Forelimb muscle (tissue), 1 donor: ENCODE measurements around the gene PHF21B. TPM values are rescaled to one million over a fixed set of nuclear protein-coding genes. Genes with fewer than 3 reads are reported as not detected.
"Not testable (repeated sequence)": the region's sequence is repeated elsewhere in the genome, so short reads cannot be mapped to it uniquely, and the experiment has no call there.

Experiments
- DNase-seq: peaks from one replicate; pipeline ENCODE4 v3.0.0-alpha.2; 2013; ENCODE audit warnings: low read depth
- polyA plus RNA-seq: library from polyadenylated mRNA; unstranded; fragments of 120-200 nt; gene quantifications from one replicate; pipeline ENCODE4 v1.2.1, GENCODE V29; 2013; ENCODE audit not compliant: insufficient read length

Gene PHF21B
- polyA plus RNA-seq, 1 donor: 0.57 TPM

- DNase-seq: no peak
Measured at GRCh38 chr22:44935724-44936123, 74.1 kb downstream of the PHF21B start.

GRCh38 chr22:44934454-44934735, 75.4 kb downstream of the PHF21B start:
- DNase-seq: no peak

- DNase-seq: no peak
Measured at GRCh38 chr22:44933666-44934453, 75.9 kb downstream of the PHF21B start.

GRCh38 chr22:44932493-44932892, 77.3 kb downstream of the PHF21B start:
- no peak for DNase-seq

- no peak for DNase-seq
Measured at GRCh38 chr22:44931766-44932165, 78.0 kb downstream of the PHF21B start.

- no peak for DNase-seq
Measured at GRCh38 chr22:44931077-44931540, 78.7 kb downstream of the PHF21B start.

- no peak for DNase-seq
Measured at GRCh38 chr22:44930711-44931035, 79.1 kb downstream of the PHF21B start.

- no peak for DNase-seq
Measured at GRCh38 chr22:44930016-44930710, 79.6 kb downstream of the PHF21B start.

GRCh38 chr22:44929359-44930015, 80.3 kb downstream of the PHF21B start:
- no peak for DNase-seq

GRCh38 chr22:44928711-44929358, 81.0 kb downstream of the PHF21B start:
- DNase-seq: no peak

GRCh38 chr22:44928136-44928463, 81.7 kb downstream of the PHF21B start:
- DNase-seq: no peak

GRCh38 chr22:44927463-44928135, 82.2 kb downstream of the PHF21B start:
- no peak for DNase-seq

GRCh38 chr22:44926491-44927415, 83.1 kb downstream of the PHF21B start:
- DNase-seq: no peak

- no peak for DNase-seq
Measured at GRCh38 chr22:44926124-44926475, 83.7 kb downstream of the PHF21B start.

GRCh38 chr22:44925465-44926123, 84.2 kb downstream of the PHF21B start:
- no peak for DNase-seq

- no peak for DNase-seq
Measured at GRCh38 chr22:44924710-44925109, 85.1 kb downstream of the PHF21B start.

GRCh38 chr22:44924098-44924497, 85.7 kb downstream of the PHF21B start:
- no peak for DNase-seq

- not testable (repeated sequence) for DNase-seq
Measured at GRCh38 chr22:44921766-44922165, 88.0 kb downstream of the PHF21B start.

GRCh38 chr22:44920183-44920582, 89.6 kb downstream of the PHF21B start:
- DNase-seq: no peak

GRCh38 chr22:44919691-44920090, 90.1 kb downstream of the PHF21B start:
- no peak for DNase-seq
